Mucosa of descending colon (tissue), 3 donors: ENCODE measurements around the gene ANO7. TPM values are rescaled to one million over a fixed set of nuclear protein-coding genes. Genes with fewer than 3 reads are reported as not detected.
"Not testable (repeated sequence)": the region's sequence is repeated elsewhere in the genome, so short reads cannot be mapped to it uniquely, and the experiment has no call there.

Experiments used
- ATAC-seq: fragments of 200-7000 bp; cut with Tn5 transposase; one replicate; pipeline ENCODE4 v1.9.1; 2020; ENCODE audit warnings: mild to moderate bottlenecking, moderate library complexity
- DNase-seq, 3 donors: peaks; one replicate each; pipeline ENCODE4 v3.0.0-alpha.2; 2020
- H3K36me3 ChIP-seq: fragments of 200-600 bp; one replicate; pipeline ENCODE4 v1.8.0; 2021; ENCODE audit warnings: low read depth, mild to moderate bottlenecking
- H3K4me1 ChIP-seq: fragments of 200-600 bp; one replicate; pipeline ENCODE4 v1.8.0; 2021; ENCODE audit warnings: low read depth, mild to moderate bottlenecking
- H3K4me3 ChIP-seq: fragments of 200-600 bp; one replicate; pipeline ENCODE4 v1.8.0; 2021; ENCODE audit warnings: mild to moderate bottlenecking
- H3K9me3 ChIP-seq: fragments of 200-600 bp; one replicate; pipeline ENCODE4 v1.8.0; 2021; ENCODE audit warnings: mild to moderate bottlenecking
- CTCF ChIP-seq: fragments of 200-600 bp; IDR thresholded peaks from one replicate; pipeline ENCODE4 v1.8.0; 2022; ENCODE audit warnings: antibody characterized with exemption, mild to moderate bottlenecking
- intact Hi-C, 2 donors: fragments of 100-400 bp; cut with DNase I in 1 of 2; cut with micrococcal nuclease in 1 of 2; formaldehyde crosslinking; loops; one replicate each; pipeline versions ENCODE4 v1.11.0 to v1.11.1; 2022; cut with DNase I, micrococcal nuclease
- total RNA-seq, 3 donors: library from RNA; stranded (reverse); fragmentation: NEBNext Ultra II Directional in 2 of 3; extraction: Animal tissue kit (Norgen Biotek cat#: 25700) in 2 of 3; gene quantifications; one replicate each; pipeline versions ENCODE4 v1.2.1 to v1.2.4, GENCODE V29; 2021 to 2023
- donor health status: DM: no; HTN: no; CAD: no; lungs with moderate emphysema.
- donor health status: DM: no; HTN: no; CAD: no.
- donor health status: DM: no; HTN: yes; CAD: no.

The ANO7 gene
- total RNA-seq, 3 donors from 2014 or later, result 33.9 to 106 (median 83.5) TPM

DNA sequence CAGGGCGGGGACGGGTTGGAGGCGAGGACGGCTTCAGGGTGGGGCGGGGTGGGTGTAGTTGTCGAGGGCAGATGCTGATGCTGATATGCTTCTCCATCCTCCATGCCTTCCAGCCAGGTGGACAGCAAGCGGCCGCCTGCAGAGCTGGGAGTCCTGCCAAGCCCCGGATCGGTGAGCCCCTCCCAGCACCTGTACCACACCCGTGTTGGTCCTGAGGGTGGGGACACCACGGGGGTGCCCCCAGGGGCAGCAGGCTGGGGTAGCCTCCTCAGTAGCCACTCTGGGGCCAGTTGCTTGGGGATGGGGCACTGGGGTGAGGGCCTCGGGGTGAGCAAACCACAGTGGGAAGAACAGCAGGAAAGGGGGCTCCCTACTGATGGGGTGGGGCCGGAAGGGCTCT lies 2.6 kb downstream of the ANO7 start:
- Histone ChIP-seq H3K4me3 (no peak overlapping the region), H3K4me1 (peaks cover 11% of the 10 kb centered on the region), H3K9me3 (no peaks in the 10 kb centered on the region), H3K36me3 (no peaks in the 10 kb centered on the region)
- no peak for TF ChIP-seq CTCF
- DNase-seq (peak; percentile 52 to 79 (median 72)), ATAC-seq (peak; percentile 67)
- intact Hi-C loops, result no loop called here

DNA sequence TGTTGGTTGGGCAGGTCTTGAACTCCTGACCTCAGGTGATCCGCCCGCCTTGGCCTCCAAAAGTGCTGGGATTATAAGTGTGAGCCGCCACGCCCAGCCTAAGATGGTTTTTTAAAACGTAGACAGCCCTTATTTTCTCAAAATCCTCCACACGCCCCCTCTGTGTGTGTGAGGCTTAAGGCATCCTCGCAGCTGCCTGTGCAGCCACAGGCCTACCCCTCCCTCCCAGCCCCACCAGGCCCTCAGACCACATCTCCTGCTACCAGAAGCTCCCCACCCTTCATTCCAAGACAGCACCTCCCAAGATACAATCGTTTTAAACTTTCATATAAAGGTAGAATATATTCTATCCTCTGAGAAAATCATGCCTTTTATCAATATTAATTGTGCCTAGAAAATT lies 4.8 kb downstream of the ANO7 start:
- intact Hi-C loops, result no loop called here
- Histone ChIP-seq H3K4me3 (no peak overlapping the region), H3K4me1 (peaks cover 11% of the 10 kb centered on the region), H3K9me3 (no peaks in the 10 kb centered on the region), H3K36me3 (no peaks in the 10 kb centered on the region)
- no peak for TF ChIP-seq CTCF
- DNase-seq, result no peak
- no peak for ATAC-seq

- H3K4me1 ChIP-seq, result peaks cover 11% of the 10 kb centered on the region
- H3K9me3 ChIP-seq, result no peaks in the 10 kb centered on the region
- no peak for TF ChIP-seq CTCF
- H3K36me3 ChIP-seq, result no peaks in the 10 kb centered on the region
- H3K4me3 ChIP-seq, result no peak overlapping the region
- ATAC-seq (no peak), DNase-seq (no peak)
- intact Hi-C loops, result no loop called here
Observed at GRCh38 chr2:241194811-241195210, 6.3 kb downstream of the ANO7 start.

DNA sequence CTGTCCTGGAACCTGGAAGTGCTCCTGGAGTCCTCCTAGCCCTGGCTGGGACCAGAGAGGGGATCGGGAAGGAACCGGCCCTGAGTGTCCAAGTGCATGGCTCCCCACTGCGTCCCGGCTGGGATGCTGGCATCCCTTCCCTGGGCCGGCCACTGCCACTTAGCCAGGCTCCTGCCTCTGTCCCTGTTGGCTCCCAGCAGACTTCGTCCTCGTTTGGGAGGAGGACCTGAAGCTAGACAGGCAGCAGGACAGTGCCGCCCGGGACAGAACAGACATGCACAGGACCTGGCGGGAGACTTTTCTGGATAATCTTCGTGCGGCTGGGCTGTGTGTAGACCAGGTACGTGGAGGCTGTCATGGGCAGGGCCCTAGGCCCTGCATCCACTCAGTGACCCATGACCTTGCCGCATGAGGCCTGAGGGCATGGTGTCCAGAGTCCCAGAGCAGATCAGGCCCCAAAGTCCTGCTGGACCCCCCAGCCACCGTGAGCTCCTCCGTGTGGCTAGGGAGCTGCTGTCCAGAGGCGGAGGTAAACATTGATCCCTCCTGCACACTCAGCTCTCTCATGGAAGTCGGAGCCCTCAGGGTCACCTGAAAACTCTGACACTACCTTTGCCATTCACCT lies 7.1 kb downstream of the ANO7 start:
- ATAC-seq (no peak), DNase-seq (peak in 1 of 3 donors; percentile 17)
- Histone ChIP-seq H3K4me3 (no peak overlapping the region), H3K9me3 (no peaks in the 10 kb centered on the region), H3K4me1 (peaks cover 3% of the 10 kb centered on the region), H3K36me3 (no peaks in the 10 kb centered on the region)
- intact Hi-C loops, result no loop called here
- TF ChIP-seq CTCF, result no peak

DNA sequence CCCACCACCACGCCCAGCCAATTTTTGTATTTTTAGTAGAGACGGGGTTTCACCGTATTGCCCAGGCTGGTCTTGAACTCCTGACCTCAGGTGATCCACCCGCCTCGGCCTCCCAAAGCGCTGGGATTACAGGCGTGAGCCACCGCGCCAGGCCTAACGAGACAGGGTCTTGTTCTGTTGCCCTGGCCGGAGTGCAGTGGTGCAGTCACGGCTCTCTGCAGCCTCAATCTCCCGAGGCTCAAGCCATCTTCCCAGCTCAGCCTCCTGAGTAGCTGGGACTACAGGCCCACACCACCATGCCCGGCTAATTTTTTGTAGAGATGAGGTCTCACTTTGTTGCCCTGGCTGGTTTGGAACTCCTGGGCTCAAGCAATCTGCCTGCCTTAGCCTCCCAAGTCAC lies 8.8 kb downstream of the ANO7 start:
- H3K4me1 ChIP-seq, DNase-seq, H3K4me3 ChIP-seq, H3K36me3 ChIP-seq, H3K9me3 ChIP-seq, ATAC-seq, intact Hi-C loops: not testable (repeated sequence)

- no peak for TF ChIP-seq CTCF
- no peaks in the 10 kb centered on the region for H3K9me3 ChIP-seq
- DNase-seq, result no peak
- ATAC-seq, result no peak
- H3K36me3 ChIP-seq, result no peaks in the 10 kb centered on the region
- intact Hi-C loops, result no loop called here
- no peaks in the 10 kb centered on the region for H3K4me1 ChIP-seq
- H3K4me3 ChIP-seq, result no peak overlapping the region
Observed at GRCh38 chr2:241197947-241198346, 9.5 kb downstream of the ANO7 start.
